CD4-positive, alpha-beta T cell (primary cell): ENCODE results near the gene RHOF. TPM values are rescaled to one million over a fixed set of nuclear protein-coding genes. Genes with fewer than 3 reads are reported as not detected.
A peak's percentile ranks its signal among the peaks of the same experiment; 100 is the strongest.

ENCODE experiments used
- ATAC-seq: fragments of 200-7000 bp; cut with Tn5 transposase; one replicate; pipeline ENCODE4 v1.10.0; 2022; ENCODE audit warnings: mild to moderate bottlenecking; ENCODE audit not compliant: poor library complexity
- CTCF ChIA-PET: fragments of 350-600 bp; sonication (Branson Sonifier 250); formaldehyde crosslinking; loops from one replicate; lab custom pipeline; 2021; ENCODE audit warnings: antibody characterized with exemption, inconsistent platforms; lab: Charles Lee
- POLR2A ChIA-PET: fragments of 350-600 bp; sonication (Branson Sonifier 250); formaldehyde crosslinking; loops from one replicate; lab custom pipeline; 2021; ENCODE audit warnings: antibody characterized with exemption, inconsistent platforms; lab: Charles Lee
- DNase-seq, 14 experiments: peaks; one replicate each; pipeline ENCODE4 v3.0.0-alpha.2; 2013 to 2020; ENCODE audit warnings: mixed read lengths in 2 of 14
- H3K27ac ChIP-seq, 2 donors: one replicate each; pipeline versions ENCODE4 v1.5.1 to v1.7.0; 2013; ENCODE audit warnings: low read length in 2 of 2, low read depth in 1 of 2, mild to moderate bottlenecking in 1 of 2
- H3K27me3 ChIP-seq, 2 experiments: 1 replicate in 1 of 2; 2 replicates in 1 of 2; pipeline versions ENCODE4 v1.6.1 to v1.7.0; 2013; ENCODE audit warnings: low read length in 2 of 2, control low read depth in 1 of 2, mild to moderate bottlenecking in 1 of 2, moderate library complexity in 1 of 2; ENCODE audit not compliant: insufficient read depth in 2 of 2, control insufficient read depth in 1 of 2
- H3K36me3 ChIP-seq: one replicate; pipeline ENCODE4 v1.6.1; 2013; ENCODE audit warnings: low read length, control low read depth; ENCODE audit not compliant: insufficient read depth
- H3K4me1 ChIP-seq: one replicate; pipeline ENCODE4 v1.6.1; 2013; ENCODE audit warnings: low read length, control low read depth; ENCODE audit not compliant: insufficient read depth
- H3K4me3 ChIP-seq: one replicate; pipeline ENCODE4 v1.5.1; 2013; ENCODE audit warnings: mild to moderate bottlenecking, low read length, moderate library complexity
- H3K9me3 ChIP-seq, 2 experiments: 1 replicate in 1 of 2; 2 replicates in 1 of 2; pipeline versions ENCODE4 v1.6.1 to v1.7.0; 2013; ENCODE audit warnings: low read length in 2 of 2, mild to moderate bottlenecking in 2 of 2, control low read depth in 1 of 2, moderate library complexity in 1 of 2; ENCODE audit not compliant: control insufficient read depth in 1 of 2, insufficient read depth in 1 of 2
- H3K27ac Mint-ChIP-seq: one replicate; pipeline ENCODE4 v1.8.0; 2020; ENCODE audit warnings: mixed read lengths
- H3K27me3 Mint-ChIP-seq: one replicate; pipeline ENCODE4 v1.8.0; 2021; ENCODE audit warnings: mixed read lengths
- H3K36me3 Mint-ChIP-seq: one replicate; pipeline ENCODE4 v1.8.0; 2021; ENCODE audit warnings: low read depth, mixed read lengths
- H3K4me1 Mint-ChIP-seq: one replicate; pipeline ENCODE4 v1.8.0; 2021; ENCODE audit warnings: low read depth, mixed read lengths
- H3K4me3 Mint-ChIP-seq: one replicate; pipeline ENCODE4 v1.8.0; 2020; ENCODE audit warnings: mild to moderate bottlenecking, mixed read lengths
- H3K9me3 Mint-ChIP-seq: one replicate; pipeline ENCODE4 v1.8.0; 2020; ENCODE audit warnings: mixed read lengths
- intact Hi-C, 2 experiments: fragments of 100-400 bp; cut with DNase I in 1 of 2; cut with micrococcal nuclease in 1 of 2; formaldehyde crosslinking; loops; one replicate each; pipeline versions ENCODE4 v1.15.1 to v1.9.0; 2023 to 2025; cut with DNase I, micrococcal nuclease
- total RNA-seq, 174 experiments: library from RNA in 2 of 174; stranded (reverse) in 2 of 174; gene quantifications; one replicate each; pipeline ENCODE4 v1.2.3 and lab custom pipeline; 2021 to 2026
- TF ChIP-seq, protein P1 (sequence below): fragments of 200-600 bp; IDR thresholded peaks from one replicate; pipeline ENCODE4 v1.8.0; 2022; ENCODE audit warnings: antibody characterized with exemption, mild to moderate bottlenecking

Gene RHOF
- total RNA-seq, 2 experiments from 2014 or later, result 155 to 164 TPM

DNA sequence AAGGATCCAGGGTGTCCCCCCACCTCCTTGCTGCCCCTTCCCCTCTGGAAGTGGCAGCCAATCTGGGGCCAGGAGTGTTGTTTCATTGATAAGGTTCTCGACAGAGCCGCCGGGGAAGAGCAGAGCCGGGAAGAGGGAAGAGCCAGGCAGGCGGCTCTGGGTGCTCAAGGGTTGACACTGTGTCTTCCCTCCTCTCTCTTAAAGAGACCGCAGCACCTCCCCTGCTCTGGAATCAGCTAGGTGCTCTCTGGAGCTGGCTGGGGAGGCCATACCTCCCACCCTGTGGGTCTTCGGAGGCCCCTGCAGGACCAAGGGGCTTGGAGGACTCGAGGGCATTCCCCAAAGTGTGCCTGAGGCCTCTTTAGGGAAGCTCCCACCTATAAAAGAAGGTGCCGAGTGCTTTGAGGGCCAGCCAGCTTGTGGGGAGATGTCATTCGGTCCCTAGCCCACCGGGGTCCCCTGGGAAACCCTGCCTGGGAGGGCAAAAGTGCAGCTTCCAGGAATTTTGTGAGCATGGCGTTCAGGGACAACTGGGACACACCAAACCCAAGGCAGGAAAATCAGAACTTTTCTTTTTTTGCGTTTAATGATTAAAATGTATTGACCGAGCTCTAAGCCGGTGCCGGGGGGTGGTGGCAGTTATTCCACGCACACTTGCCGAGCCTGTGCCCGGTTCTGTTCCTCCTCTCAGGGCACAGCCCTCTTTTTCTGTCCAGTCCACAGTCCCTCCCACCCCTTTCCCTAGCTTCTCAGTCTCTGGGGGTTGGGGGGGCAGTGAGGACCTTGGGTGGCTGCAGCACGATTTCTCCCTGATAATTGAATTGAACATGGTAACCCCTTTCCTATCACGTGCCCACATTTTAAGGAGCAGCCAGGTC, 13.3 kb upstream of the RHOF start:
- CTCF ChIA-PET, result interaction anchor here (0.8 to 16.5 kb wide), 3 partner anchors 11 to 82 kb away, joined by 3 to 746 read pairs (median 8); partner anchors contain the start of genes PSMD9 and RHOF
- Mint-ChIP-seq H3K27me3 (no peaks in the 10 kb centered on the region), H3K9me3 (no peaks in the 10 kb centered on the region), H3K4me3 (peak overlapping the region; percentile 97), H3K36me3 (peaks cover 63% of the 10 kb centered on the region), H3K4me1 (peaks cover 47% of the 10 kb centered on the region), H3K27ac (peak overlapping the region; percentile 82)
- DNase-seq, result no peak
- intact Hi-C loops, result no loop called here
- Histone ChIP-seq H3K36me3 (peaks cover 51% of the 10 kb centered on the region), H3K27ac (peak overlapping the region; percentile 54 to 64), H3K4me3 (peak overlapping the region; percentile 83), H3K4me1 (peaks cover 59% of the 10 kb centered on the region), H3K27me3 (no peaks in the 10 kb centered on the region), H3K9me3 (no peaks in the 10 kb centered on the region)
- POLR2A ChIA-PET, result interaction anchor here (1.0 to 34.6 kb wide), 7 partner anchors 8 to 180 kb away, joined by 3 to 1869 read pairs (median 6); partner anchors contain the start of genes PSMD9, RHOF, SETD1B and TMEM120B
- no peak for ATAC-seq
- TF ChIP-seq, protein P1, sequence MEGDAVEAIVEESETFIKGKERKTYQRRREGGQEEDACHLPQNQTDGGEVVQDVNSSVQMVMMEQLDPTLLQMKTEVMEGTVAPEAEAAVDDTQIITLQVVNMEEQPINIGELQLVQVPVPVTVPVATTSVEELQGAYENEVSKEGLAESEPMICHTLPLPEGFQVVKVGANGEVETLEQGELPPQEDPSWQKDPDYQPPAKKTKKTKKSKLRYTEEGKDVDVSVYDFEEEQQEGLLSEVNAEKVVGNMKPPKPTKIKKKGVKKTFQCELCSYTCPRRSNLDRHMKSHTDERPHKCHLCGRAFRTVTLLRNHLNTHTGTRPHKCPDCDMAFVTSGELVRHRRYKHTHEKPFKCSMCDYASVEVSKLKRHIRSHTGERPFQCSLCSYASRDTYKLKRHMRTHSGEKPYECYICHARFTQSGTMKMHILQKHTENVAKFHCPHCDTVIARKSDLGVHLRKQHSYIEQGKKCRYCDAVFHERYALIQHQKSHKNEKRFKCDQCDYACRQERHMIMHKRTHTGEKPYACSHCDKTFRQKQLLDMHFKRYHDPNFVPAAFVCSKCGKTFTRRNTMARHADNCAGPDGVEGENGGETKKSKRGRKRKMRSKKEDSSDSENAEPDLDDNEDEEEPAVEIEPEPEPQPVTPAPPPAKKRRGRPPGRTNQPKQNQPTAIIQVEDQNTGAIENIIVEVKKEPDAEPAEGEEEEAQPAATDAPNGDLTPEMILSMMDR, result no peak

DNA sequence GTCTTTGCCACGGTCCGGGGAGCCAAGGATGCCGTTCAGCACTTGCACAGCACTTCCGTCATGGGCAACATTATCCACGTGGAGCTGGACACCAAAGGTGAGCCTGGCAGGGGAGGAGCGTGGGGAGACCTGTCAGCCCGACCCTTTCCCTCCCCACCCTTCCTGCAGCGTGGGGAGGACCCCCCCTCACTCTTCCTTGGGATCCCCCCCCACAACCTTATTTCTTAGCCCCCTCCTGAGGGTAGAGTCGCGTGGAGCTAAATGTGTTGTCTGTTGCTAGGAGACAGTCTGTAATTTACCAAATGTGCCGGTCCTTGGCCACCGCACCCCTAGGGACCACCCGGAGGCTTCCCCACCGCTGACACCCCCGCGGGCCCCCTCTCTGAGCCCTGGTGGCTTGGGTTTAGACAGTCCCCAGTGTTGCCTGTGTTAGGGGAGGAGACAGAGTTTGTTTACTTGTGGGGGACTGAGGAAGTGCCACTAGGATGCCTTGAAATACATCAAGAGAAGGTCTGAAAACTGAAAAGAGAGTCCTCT, 12.6 kb upstream of the RHOF start:
- Mint-ChIP-seq H3K9me3 (no peaks in the 10 kb centered on the region), H3K4me1 (peaks cover 43% of the 10 kb centered on the region), H3K27ac (peak overlapping the region; percentile 82), H3K27me3 (no peaks in the 10 kb centered on the region), H3K4me3 (peak overlapping the region; percentile 97), H3K36me3 (peaks cover 64% of the 10 kb centered on the region)
- peak overlapping the region; percentile 83 for H3K4me3 ChIP-seq
- no peaks in the 10 kb centered on the region for H3K27me3 ChIP-seq
- DNase-seq, result peak in 4 of 14 experiments; percentile 44 to 58 (median 48)
- ChIA-PET POLR2A (interaction anchor here (1.0 to 34.6 kb wide), 8 partner anchors 9 to 179 kb away, joined by 3 to 1869 read pairs (median 6); partner anchors contain the start of genes PSMD9, RHOF, SETD1B and TMEM120B), CTCF (interaction anchor here (2.6 to 16.5 kb wide), 2 partner anchors 10 to 83 kb away, joined by 8 to 746 read pairs; partner anchors contain the start of genes PSMD9 and RHOF)
- peaks cover 53% of the 10 kb centered on the region for H3K4me1 ChIP-seq
- H3K27ac ChIP-seq, result peak overlapping the region; percentile 54 to 64
- intact Hi-C loops, result no loop called here
- peak; percentile 9 for ATAC-seq
- TF ChIP-seq, protein P1, result no peak
- peaks cover 46% of the 10 kb centered on the region for H3K36me3 ChIP-seq
- no peaks in the 10 kb centered on the region for H3K9me3 ChIP-seq

DNA sequence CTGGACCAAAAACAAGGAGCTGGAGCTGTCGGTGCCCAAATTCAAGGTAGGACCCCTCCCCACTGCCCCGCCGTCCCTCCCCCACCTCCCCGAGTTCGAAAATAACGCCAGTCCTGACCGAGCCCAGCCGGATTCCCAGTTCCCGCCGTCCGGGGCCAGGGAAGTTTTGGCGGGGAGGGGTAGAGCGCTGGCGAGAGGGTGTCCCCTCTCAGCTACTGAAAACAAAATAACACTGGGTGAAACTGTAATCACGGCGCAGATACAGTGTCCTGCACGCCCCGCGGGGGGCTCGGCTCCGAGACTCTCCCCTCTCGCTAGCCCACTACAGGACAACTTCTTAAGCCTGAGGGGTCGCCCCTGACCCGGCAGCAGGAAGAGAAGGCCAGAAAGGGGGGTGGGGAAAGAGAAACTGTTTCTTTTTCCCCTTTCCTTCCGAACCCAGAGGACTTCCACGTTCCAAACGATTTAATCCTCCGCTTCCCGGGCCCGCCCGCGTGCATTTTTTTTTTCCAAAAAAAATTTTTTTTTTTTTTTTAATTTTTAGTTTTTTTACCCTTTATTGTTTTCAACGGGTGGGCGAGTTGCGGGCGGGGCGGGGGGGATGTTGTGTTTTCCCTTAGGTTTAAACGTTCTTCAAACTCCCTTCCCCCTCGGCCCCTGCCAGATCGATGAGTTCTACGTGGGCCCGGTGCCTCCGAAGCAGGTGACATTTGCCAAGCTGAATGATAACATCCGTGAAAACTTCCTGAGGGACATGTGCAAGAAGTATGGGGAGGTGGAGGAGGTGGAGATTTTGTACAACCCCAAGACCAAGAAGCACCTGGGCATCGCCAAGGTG, 11.9 kb upstream of the RHOF start:
- Histone ChIP-seq H3K27ac (peak overlapping the region; percentile 64 to 74), H3K4me1 (peaks cover 47% of the 10 kb centered on the region), H3K9me3 (no peaks in the 10 kb centered on the region), H3K27me3 (no peaks in the 10 kb centered on the region), H3K36me3 (peaks cover 39% of the 10 kb centered on the region), H3K4me3 (peak overlapping the region; percentile 83)
- POLR2A ChIA-PET, result interaction anchor here (1.0 to 34.6 kb wide), 9 partner anchors 10 to 178 kb away, joined by 3 to 1869 read pairs (median 5); partner anchors contain the start of genes PSMD9, RHOF, SETD1B and TMEM120B
- peaks cover 61% of the 10 kb centered on the region for H3K36me3 Mint-ChIP-seq
- CTCF ChIA-PET, result interaction anchor here (1.4 to 16.5 kb wide), 3 partner anchors 9 to 84 kb away, joined by 4 to 746 read pairs (median 8); partner anchors contain the start of genes PSMD9 and RHOF
- H3K27ac Mint-ChIP-seq, result peak overlapping the region; percentile 82
- DNase-seq (peak in 1 of 14 experiments; percentile 23), ATAC-seq (no peak)
- peaks cover 37% of the 10 kb centered on the region for H3K4me1 Mint-ChIP-seq
- intact Hi-C loops, result no loop called here
- no peaks in the 10 kb centered on the region for H3K27me3 Mint-ChIP-seq
- no peaks in the 10 kb centered on the region for H3K9me3 Mint-ChIP-seq
- peak overlapping the region; percentile 99 for H3K4me3 Mint-ChIP-seq
- TF ChIP-seq, protein P1, result no peak
